HG02852 (cell line): ENCODE measurements around the gene BRCC3.

ENCODE experiments used
- ATAC-seq: cut with Tn5 transposase; IDR thresholded peaks from one replicate; pipeline ENCODE4 v1.9.1; 2021; ENCODE audit warnings: mild to moderate bottlenecking, moderate library complexity; ENCODE audit not compliant: unreplicated experiment

BRCC3 gene

DNA sequence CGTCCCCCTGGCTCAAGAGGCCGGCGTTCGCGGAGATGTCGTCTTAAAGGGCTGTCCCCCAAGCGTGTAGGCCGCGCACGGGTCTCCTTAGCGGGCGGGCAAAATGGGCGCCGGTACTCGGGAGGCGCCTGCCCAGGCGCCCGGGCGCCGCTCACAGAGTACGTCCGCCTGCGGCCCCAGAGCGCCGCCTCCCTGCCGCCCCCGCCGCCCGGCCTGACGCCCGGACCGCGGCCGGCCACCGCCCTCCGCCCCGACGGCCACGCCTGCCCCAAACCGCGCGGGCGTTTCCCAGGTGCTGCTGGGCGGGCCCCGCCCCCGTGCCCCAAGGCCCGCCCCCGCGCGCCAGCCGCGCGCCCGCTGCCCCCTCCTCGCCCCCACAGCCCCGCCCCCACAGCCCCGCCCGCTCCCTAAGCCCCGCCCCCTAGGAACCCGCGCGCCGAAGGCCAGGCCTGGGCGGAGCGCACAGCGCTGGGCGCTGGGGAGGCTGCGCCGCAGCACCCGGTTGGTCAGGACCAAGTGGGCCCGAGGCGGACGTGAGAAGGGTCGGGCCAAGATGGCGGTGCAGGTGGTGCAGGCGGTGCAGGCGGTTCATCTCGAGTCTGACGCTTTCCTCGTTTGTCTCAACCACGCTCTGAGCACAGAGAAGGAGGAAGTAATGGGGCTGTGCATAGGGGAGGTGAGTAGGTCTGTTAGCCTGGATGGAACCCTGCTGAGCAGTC lies at the start of gene BRCC3, which contains the start of the genes CMC4 and MTCP1:
Gene BRCC3 (plus strand): TSS at position 534 of the 719 bp plus-strand sequence. CDS start 20 bp downstream, at position 554.
Gene CMC4 (minus strand): TSS at position 162 of the 719 bp plus-strand sequence. CDS start 7,113 bp downstream, outside the sequence.
Gene MTCP1 (minus strand): TSS at position 162 of the 719 bp plus-strand sequence. CDS start 5,126 bp downstream, outside the sequence.
- ATAC-seq: peak; percentile 84

DNA sequence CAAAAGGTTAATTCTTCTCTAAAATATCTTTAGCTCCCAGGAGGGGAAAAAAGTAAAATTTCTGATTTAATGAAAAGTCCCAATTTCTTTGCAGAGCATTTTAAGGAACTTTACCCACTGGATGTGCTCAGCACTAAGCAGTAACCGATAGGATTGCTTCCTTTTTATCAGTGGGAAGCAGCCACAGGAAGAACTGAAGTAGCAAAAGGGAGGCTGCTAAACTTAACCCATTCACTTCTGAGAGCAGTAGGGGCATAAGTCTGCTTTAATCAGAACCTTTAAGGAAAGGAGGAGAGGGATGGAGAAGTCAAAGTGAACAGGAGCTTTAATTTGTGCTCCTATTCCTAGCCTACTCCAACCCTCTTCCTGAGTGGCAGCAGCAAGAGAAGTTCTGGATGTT lies 48.7 kb upstream of the BRCC3 start, which contains the start of gene F8:
Gene F8 (minus strand): TSS at position 139 of the 400 bp plus-strand sequence. CDS start 171 bp downstream, outside the sequence.
- no peak for ATAC-seq

DNA sequence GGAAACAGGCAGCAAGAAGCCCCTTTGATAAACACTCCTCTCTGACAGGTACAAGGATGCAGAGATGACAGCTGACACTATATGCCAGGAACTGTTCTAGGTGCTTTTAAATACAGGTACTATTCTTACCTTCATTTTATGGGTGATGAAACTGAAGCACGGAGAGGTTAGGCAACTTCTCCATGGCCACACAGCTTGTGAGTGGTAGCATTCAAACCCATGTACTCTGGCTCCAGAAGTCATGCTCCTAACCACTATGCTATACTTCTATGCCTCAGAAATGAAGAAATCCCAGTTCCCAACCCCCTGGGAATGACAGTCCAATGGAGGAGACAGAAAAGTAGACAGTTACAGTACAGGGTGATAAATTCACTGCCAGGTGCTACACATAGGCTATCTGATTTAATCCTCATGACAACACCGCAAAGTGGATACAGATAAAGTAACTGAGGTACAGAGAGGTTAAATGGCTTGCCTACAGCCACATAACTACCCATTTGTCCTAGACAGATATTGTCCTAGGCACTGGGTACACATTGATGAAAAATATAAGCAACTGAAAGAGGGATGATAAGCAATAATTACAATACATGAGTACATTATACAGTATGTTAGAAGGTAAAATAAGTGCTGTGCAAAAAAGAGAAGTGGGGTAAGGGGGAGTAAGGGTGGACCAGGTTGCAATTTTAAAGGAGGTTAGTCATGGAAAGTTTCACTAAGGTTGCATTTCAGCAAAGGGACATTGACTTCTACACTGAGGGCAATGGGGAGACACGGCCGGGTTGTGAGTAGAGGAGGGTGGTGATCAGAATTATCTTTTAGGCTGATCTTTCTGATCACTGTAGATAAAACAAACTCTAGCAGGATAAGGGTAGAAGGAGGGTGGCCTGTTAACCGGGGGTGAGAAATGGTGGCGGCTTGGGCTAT lies 47.1 kb upstream of the BRCC3 start:
- no peak for ATAC-seq

DNA sequence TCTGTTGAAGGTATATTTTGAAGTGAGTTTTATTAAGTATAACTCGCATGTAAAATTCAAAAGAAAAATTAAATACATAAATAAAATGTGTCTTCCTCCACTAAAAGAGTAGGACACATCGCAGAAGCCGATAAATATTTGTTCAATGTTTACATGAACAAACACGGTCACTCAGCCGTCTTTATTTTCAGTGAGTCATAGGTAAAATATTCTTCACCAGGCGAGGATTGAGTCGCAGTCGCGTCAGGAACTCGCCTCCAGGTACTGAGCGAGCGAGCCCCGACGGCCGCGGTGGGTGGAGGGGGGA lies 44.9 kb upstream of the BRCC3 start:
- ATAC-seq: no peak

DNA sequence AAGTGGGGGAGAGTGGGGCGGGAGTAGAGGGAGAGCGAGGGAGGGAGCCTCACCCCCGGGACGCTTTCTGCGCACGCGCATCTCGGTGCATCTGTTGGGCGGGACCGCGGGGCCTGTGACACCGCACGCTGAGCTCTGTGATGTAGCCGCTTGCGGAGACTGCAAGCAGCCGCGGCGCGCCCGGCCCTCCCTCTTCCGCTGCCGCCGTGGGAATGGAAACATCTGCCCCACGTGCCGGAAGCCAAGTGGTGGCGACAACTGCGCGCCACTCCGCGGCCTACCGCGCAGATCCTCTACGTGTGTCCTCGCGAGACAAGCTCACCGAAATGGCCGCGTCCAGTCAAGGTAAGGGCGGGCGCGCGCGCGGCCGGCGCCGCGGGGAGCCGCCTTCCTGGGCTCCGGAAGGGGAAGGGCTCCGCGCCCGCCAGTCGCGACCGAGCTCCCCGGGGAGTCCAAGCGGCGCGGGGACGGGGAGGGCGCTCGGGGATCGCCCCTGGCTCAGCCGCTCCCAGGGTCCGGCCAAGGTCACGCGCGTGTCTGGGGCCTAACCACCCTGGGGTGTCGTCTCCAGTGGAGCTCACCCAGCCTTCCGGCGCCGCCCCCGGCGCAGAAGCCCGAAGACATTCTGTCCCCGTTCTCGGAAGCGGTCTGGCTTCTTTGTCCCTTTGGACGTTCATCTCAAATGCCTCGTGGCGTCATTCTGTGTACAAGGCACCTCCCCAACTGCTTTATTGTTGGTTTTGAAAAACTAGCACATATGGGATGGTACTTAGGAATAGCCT lies 44.4 kb upstream of the BRCC3 start, which contains the start of gene FUNDC2:
Gene FUNDC2 (plus strand): TSS at position 118 of the 782 bp plus-strand sequence. CDS start 95 bp downstream, at position 213.
- ATAC-seq: peak; percentile 87

DNA sequence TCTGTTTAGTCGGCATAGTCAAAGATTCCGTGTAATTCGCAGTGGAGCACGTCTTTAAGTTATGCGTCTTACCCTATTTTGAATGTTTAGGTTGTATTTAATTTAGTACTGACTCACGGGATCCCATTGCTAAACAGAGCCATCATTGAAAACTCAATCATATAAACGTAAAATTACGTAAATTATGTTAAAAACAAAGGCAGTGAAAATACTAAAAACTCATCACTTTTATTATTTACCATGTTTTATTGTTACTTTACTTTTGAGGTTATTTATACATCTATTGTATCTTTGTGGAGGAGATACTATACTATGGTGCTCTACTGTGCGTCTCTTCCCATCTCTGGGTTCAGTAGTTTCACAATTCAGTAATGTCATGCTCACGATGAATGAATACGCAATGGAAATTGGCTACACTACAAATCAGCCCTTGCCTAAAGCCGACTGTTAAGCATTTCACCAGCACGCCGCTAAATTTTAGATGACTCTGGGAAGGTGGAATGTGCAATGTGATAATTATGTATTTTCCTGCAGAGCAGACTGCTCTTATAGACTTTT lies 43.7 kb upstream of the BRCC3 start:
- ATAC-seq: no peak

DNA sequence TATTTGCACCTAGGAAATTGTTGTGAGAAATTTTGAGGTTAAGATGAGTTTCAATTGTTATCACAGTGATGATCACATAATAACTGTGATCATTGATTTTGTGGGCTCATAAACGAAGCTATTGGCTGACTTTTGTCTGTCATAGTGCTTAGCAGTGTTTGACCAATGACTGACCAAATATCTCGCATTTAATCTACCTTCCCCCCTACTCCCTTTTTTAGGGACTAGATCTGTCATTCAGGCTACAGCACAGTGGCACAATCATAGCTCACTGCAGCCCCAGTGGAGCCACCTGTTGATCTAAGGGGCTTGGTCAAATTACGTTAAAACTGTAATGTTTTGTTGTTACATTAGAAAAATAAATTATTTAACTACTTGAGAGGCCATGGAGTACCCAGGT lies 43.2 kb upstream of the BRCC3 start:
- no peak for ATAC-seq

DNA sequence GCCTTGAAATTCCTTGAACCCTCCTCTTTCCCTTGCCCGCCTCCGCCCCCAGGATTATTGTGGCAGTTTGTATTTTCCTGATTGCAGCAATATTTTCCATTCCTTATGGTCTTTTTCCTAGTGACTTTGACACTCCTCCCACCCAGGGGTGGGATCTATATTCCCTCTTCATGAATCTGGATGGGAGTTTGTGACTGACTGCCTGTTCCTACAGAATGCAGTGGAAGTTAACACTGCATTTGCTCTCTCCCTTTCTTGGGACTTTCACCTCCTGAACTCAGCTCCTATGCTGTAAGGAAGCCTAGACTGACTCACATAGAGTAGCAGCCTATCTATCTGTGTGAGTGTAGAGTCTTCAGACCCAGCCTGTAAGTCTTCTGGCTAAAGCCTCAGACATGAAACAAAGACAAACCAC lies 42.4 kb upstream of the BRCC3 start:
- ATAC-seq: no peak

DNA sequence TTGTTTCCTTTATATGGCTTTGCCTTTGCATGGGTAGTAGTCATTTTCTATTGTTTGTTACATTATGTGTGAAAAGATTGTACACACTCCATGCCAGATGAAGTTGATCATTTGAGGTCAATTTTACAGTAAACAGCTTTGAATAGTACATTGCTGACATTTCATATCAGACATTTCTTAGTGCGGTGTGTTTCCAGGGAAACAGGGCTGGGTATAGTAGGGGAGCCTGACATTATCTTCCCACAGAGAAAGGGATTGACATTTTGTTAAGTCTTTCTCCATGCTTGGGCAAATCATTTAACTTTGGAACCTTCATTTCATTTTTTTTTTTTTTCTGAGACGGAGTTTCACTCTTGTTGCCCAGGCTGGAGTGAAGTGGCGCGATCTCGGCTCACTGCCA lies 39.7 kb upstream of the BRCC3 start:
- no peak for ATAC-seq

DNA sequence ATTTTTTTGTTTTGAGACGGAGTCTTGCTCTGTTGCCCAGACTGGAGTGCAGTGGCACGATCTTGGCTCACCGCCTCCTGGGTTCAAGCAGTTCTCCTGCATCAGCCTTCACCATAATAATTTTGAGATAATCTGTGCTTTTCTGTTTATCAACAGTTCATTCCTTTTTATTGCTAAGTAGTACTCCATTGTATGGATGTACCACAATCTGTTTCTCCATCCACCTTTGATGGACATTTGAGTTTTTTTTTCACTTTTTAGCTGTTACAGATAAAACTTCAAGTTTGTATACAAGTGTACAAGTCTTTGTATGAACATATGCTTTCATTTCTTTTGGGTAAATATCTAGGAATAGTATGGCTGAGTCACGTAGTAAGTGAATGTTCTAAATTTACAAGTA lies 35.6 kb upstream of the BRCC3 start:
- ATAC-seq: no peak

DNA sequence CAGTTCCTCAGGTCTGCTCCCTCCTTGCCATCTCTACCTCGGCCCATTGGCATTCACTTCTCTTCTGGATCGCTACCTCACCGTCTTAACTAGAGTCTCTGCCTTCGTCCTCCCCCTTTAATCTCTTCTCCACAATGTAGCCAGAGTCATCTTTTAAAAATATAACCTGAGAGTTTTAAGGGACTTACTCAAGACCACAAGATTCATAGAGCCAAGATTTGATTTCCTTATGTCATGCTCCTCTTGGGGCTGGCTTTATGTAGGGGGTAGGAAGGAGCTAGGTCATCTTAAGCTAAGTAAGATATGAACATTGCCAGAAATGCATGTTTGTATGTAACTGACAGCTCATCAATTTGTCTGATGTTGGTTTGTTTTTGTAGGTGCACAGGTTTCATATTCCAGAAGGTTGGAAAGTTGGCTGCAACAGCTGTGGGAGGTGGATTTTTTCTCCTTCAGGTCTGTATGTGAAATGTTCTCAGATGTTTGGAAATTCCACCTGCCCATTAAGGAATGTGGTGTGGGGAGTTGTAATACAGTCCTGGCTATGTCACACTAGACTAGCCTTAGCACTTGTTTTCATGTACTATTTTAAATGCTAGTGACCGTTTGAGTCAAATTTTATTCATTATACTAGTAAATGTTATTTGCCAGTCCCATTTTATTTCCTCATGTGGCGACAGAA lies 25.0 kb upstream of the BRCC3 start:
- ATAC-seq: no peak

DNA sequence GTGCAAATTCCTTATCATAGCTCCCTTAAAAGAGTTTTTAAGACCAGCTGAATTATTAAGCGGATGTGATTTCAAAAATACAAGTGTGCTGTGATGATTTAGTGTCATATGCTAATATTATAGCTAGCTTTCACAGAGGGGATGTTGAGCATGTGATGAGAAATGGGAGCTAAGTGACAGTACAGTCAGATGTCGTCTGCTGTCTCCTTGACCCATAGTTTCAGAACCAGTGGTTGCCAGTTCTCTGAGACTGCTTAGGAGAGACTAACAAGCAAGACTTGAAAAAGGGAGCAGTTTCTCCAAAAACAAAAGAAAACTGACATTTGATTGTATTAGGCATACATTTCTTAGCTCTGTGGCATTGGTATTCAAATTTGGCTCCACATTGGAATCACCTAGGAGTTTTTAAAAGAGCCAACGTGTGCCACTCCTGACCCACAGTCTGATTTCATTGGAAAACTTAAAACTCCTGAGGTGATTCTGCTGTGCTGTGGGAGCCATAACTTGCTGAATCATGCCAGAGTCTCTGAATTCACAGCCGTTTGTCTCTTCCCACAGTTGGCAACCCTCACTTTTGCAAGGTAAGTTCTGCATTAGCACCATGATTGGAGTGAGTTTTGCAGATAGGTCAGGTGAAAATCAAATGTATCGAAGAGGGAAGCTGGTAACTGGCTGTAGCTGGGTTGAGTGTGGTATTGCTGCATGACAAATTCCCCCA lies 24.3 kb upstream of the BRCC3 start:
- no peak for ATAC-seq

DNA sequence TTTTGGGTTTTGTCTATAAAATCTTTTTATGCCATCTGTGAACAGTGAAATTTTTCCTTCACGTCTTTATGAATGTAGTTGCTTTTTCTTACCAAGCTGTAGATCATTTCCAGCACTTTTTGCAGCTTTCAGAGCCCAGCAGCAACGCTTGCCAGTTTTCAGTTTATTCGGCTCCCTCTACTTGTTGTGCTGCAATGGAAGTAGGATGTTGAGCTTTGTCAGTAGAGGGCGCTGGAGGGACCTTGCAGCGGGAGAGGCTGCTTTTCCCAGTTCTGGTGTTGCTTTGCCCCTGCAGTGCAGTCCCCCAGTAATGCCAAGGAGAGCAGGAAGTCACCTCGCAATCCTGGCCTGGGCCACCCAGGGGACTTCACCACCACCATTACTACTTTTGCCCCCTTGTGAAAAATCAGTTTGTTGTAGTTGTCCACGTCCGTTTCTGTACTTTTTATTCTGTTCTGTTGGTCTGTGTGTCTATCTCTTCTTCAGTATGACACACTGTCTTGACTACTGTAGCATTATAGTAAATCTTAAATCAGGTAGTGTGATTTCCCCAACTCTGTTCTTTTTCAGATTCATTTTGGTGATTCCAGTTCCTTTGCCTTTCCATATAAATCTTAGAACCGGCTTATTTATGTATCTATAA lies 22.2 kb upstream of the BRCC3 start:
- no peak for ATAC-seq

DNA sequence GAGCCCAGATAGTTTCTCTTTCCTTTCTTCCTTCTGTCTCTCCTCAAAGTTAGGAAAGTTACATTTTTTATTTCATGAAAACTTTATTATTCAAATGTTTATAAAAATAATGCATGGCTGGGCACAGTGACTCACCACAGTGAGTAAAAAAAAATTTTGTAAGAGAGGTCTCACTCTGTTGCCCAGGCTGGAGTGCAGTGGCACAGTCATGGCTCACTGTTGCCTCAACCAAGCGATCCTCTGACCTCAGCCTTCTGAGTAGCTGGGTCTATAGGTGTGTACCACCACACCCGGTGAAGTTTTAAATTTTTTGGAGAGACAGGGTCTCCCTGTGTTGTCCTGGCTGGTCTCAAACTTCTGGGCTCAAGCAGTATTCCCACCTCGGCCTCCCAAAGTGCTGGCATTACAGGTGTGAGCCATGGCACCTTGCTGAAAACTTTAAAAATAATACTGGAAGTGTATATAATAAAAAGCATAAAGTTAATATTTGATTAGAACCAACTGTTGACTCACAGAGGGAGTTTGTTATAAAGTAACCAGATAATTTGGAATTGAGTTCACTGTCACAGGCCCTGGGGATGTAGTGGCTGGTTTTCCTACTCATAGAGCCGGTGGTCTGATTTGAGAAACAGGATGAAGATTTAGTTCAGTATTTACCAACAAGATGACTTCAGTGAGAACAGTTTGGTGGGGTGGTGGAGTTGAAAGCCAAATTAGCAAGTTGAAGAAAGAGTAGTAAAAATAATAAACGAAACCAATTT lies 18.4 kb upstream of the BRCC3 start:
- ATAC-seq: no peak

DNA sequence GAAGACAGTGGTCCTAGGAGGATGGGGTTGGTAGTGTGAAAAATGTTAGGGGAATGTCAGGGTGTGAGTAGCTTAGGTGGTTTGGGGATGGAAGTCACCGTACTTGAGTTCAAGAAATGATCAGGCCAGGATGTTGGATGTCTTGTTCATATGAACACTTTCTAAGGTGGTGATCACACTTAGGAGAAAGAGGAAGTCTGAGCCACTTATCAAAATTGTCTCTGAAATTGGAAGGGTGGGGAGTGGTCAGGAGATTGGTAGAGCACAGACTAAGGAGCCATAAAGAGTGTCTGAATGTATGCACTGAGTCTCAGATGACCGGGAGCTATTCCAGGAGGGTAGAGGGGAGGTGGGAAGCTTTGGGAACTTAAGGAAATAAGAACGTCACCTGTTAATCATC lies 17.7 kb upstream of the BRCC3 start:
- no peak for ATAC-seq

DNA sequence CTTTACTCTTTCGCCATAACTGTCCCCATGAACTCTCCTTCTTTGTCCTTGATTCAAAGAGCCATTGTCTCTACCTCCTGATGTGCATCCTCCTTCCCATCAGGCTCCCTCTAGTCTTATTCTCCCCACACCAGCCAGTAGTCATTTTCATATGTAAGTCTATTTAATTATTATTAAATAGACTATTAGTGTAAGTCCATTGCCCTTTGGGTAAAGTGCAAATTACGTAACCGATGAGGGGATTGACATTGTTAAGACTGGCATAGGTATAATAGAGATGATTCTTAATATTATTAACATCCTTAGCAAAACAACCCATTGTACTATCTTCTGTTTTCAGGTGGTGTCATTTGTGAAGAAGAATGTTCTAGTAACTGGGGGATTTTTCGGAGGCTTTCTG lies 17.1 kb upstream of the BRCC3 start:
- no peak for ATAC-seq

DNA sequence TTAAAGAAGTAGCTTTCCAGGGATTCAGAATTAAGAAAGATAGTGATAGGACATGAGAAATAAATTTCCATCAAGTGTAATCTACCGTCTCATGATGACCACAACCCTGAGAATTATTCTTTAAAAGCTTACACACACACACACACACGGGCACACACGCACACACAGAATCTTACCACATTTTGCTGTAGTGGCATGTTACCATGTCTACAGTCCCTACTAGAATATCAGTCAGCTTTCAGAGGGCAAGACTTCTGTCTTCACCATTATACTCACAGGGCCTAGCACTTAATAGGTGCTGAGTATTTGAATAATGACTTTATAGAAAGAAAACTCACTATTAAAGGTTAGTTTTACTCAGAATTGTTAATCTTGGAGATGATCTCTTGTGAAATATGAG lies 15.8 kb upstream of the BRCC3 start:
- no peak for ATAC-seq

DNA sequence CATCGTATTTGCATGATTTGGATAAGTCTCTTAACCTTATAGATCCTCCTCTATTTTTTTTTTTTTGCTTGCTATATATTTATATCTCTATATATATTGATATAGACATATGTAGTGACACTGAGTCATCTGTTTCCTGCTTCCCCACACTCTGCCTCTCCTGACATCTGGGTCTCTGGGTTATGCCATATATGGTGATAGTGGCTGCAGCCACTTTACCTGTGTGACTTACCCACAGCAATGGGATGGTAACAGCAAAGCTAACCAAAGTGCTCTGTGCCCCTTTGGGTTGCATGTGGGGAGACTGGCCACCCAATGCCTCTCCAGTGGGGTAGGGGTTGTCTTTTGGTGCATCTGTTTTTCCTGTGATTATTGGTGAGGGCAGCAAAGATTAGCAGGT lies 14.8 kb upstream of the BRCC3 start:
- no peak for ATAC-seq
